GM21576 (cell line): ENCODE data around the gene CD93.

Experiments
- ATAC-seq: cut with Tn5 transposase; IDR thresholded peaks from one replicate; pipeline ENCODE4 v1.9.1; 2021; ENCODE audit warnings: mild to moderate bottlenecking, moderate library complexity; ENCODE audit not compliant: unreplicated experiment

The CD93 gene

DNA sequence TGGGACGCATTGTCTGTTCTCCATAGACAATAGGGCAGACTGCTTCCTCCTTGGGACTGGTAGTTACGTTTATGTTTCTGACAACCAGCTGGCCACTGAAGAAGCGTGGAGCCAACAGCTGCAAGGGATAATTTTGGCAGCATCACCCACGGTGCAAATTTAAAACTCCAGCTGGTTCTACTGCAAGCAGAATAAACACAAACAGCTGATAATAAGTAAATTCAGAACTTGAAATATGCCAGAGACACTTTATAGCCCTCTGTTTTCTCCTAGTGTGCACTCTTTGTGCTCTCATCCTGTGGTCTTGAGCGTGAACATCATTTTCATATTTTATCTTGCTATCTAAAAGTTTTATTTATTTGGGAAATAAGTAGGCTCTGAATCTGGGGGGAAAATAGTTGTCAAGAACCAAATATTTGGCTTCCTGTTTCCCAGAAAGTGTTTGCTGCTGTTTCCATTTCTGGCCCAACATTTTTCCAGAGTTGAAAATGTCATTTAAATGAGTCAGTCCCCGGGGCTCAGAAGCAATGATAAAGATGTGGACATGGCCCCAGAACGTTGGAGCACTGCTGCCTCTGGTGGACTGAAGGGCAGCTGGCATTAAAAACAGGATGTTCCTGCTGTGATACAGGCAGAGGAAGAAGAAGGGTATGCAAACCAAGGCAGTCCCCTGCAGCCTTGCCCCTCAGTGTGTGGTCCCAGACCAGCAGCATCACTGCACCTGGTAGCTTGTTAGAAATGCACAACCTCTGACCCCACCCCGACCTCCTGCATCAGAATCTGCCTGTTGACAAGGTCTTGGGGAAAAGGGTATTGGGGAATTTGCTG is 24.2 kb downstream of the CD93 start:
- no peak for ATAC-seq

- ATAC-seq, result no peak
Measured at GRCh38 chr20:23061262-23061661, 24.9 kb downstream of the CD93 start.

- ATAC-seq, result no peak
Measured at GRCh38 chr20:23060629-23061028, 25.5 kb downstream of the CD93 start.

DNA sequence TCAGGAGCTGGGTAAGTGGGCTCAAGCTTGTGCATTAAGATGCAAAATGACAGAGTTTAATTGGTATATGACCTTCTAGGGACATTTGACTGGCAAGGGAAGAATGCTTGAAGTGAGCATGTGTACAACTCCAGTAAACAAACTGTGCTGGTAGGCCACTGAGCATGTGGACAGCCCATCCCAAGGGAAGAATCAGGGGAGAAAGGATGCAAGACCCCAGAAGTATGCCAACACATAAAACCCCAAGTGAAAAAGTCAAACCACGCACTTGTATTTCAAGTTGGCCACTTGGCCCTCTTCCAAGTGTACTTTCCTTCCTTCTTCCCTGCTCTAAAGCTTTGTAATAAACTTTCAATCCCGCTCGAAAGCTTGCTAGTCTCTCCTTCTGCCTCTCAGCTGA is 26.3 kb downstream of the CD93 start:
- no peak for ATAC-seq

- ATAC-seq, result no peak
Measured at GRCh38 chr20:23059001-23059400, 27.1 kb downstream of the CD93 start.

GRCh38 chr20:23058240-23058639 is 27.9 kb downstream of the CD93 start:
- ATAC-seq, result no peak

GRCh38 chr20:23052904-23053303 is 33.2 kb downstream of the CD93 start:
- no peak for ATAC-seq

DNA sequence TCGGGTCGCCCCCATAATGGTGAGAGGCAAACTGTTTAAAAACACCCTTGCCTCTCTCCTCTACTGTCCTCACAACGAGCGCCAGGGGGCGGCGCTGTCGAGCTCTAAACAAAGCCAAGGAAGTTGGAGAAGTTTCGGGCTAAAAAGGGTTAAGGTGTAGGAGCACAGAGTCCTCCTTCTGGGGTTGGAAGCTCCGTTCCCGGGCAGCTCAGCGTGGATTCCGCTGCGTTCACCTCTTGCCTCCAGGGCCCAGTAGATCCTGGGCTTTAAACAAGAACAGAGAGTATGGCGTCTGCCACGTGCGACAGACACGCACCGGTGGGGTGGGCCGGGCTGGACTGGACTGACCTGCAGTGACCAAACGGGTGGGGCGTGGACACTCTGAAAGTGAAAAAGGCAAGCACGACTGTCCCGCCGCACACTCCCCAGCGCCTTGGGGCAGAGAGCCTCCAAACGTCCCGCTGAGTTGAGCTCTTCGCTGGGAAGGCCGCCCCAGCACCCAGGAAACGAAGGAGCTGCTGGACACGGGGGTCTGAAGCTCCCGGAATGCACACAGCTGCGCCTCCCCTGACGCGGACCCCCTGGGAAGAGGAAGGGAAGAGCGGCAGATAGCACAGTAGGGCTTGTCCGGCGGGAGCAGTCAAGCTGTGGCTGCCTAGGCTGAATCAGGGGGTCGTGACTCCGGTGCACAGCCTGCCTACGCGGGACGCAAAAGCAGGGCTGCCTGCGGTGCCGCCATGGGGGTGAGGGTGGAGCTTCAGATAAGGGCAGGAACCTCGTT is 35.1 kb downstream of the CD93 start:
- ATAC-seq, result no peak

DNA sequence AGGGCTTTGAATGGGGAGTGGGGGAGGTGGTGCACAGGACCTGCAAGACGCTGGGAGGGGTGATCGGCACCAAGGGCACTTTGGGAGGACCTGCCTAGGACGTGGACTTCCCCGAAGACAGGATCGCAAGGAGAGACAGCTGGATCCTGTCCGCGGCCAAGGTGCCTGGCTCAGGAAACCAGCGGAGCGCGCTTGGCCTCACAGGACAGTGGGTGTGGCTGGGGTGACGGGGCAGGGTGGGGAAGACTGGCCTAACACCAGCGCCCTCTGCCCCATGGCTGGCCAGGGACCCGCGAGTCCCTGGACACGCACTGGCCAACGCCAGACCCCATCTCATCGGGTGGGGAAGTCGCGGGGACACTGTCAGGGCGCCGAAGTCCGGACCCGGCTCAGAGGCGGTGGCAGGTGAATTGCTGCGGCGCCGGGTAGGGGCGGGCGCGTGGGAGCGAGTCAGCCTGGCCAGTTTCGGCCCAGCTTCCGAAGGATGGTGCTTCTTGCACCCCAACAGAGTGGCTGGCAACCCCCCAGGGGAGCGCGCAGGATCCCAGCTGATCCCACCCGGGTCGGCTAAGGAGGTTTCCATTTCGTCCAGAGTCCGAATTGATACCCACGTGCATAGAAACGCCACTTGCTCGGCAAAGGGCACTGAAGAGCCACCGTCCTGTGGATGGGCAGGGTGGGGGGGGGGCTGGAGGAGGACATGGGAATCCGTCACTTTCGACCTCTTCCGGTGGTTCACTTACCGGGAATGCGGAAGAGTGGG is 35.9 kb downstream of the CD93 start:
- no peak for ATAC-seq

- no peak for ATAC-seq
Measured at GRCh38 chr20:23049201-23050075, 36.7 kb downstream of the CD93 start, which contains the start of gene THBD. THBD (minus strand) TSS chr20:23049672; CDS start chr20:23049504, 168 bp downstream.

- ATAC-seq, result no peak
Measured at GRCh38 chr20:23048283-23049200, 37.6 kb downstream of the CD93 start.

DNA sequence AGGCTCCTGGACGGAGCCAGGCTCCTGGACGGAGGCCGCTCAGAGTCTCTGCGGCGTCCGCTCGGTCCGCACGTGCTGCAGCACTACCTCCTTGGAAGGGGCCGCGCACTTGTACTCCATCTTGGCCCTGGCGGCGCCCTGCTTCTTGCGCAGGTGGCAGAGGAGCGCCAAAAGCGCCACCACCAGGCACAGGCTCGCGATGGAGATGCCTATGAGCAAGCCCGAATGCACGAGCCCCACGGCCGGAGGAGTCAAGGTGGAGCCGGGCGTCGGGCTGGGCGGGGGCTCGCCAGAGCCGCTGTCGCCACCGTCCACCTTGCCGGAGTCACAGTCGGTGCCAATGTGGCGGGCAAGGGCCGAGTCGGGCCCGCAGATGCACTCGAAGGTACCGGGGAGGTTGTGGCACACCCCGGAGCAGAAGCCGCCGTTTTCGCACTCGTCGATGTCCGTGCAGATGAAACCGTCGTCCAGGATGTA is 38.3 kb downstream of the CD93 start:
- ATAC-seq, result no peak

- ATAC-seq, result no peak
Measured at GRCh38 chr20:23047001-23047737, 39.0 kb downstream of the CD93 start.

GRCh38 chr20:23046431-23046830 is 39.7 kb downstream of the CD93 start:
- ATAC-seq, result no peak

DNA sequence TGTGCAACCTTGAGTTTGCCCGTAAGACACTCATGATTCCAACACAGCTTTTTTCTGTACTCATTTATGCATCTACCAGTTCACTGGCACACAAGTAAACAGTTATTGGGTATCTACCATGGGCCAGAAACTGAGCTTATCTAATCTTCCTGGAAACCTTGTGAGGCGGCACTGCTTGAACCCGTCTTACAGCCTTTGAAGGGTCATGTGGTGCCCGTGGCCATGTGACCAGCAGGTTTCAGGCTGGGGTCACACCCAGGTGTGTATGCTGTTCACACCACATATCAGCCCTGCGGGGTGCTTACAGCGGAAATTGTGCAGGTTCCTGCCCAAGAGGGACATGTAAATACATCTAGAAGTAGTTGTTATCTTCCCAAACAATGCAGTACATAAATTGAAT is 42.7 kb downstream of the CD93 start:
- ATAC-seq, result no peak

- ATAC-seq, result no peak
Measured at GRCh38 chr20:23042270-23042669, 43.9 kb downstream of the CD93 start.

- ATAC-seq, result no peak
Measured at GRCh38 chr20:23039885-23040508, 46.1 kb downstream of the CD93 start.
